ENCODE results near the gene PDLIM3.
A peak's percentile ranks its signal among the peaks of the same experiment; 100 is the strongest.
"Not testable (repeated sequence)": the region's sequence is repeated elsewhere in the genome, so short reads cannot be mapped to it uniquely, and the experiment has no call there.

PDLIM3 gene

DNA sequence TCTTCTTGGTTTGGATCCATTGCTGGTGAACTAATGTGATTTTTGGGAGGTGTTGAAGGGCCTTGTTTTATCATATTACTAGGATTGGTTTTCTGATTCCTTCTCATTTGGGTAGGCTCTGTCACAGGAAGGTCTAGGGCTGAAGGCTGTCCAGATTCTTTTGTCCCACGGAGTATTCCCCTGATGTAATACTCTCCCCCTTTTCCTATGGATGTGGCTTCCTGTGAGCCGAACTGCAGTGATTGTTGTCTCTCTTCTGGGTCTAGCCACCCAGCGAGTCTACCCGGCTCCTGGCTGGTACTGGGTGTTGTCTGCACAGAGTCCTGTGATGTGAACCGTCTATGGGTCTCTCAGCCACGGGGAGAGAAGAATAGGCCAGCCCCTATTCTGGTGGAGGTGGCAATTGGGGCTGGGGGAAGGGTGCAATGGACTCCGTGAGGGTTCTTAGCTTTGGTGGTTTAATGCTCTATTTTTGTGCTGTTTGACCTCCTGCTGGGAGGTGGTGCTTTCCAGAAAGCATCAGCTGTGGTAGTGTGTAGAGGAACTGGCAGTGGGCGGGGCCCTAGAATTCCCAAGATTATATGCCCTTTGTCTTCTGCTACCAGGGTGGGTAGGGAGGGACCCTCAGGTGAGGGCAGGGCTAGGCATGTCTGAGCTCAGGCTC lies 24.1 kb upstream of the PDLIM3 start:
- peak overlapping the region; percentile 43 for H3K27ac ChIP-seq
- peak; percentile 2 for DNase-seq (ENCODE audit: low read depth, low spot score)

DNA sequence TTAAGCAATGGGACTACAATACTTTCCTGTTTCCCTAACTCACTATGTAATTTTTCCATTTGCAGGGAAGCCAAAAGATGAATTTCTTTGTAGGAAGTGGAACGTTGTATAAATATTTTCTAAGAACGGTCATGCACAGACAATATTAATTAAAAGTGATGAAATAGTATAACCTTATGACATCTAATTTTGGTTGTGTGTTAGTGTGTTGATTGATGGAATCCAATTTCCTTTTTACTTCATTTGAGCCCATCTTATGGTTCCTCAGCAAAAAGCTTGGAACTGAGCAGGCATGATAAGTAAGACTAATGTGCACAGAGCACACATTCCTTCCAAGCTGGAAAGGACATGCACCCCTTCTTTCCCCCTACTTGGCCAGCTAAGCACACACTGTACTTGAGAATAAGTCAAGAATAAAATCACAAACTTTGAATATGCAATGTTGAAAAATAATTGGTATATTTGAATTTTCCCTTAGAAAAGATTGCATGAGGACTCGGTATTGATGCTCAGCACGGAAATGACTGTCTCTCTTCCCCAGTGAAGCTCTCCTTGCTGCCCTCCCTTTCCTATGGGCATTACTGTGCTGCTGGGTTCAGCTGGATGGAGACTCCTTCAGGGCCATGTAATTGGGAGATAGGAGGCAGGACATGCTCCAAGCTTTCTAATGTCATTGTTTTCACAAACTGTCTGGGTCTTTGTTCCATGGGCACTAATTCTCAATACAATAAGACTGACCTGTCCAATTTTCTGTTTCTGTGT lies 19.2 kb upstream of the PDLIM3 start:
- no peak for DNase-seq (ENCODE audit: low read depth, low spot score)
- no peak overlapping the region for H3K27ac ChIP-seq

DNA sequence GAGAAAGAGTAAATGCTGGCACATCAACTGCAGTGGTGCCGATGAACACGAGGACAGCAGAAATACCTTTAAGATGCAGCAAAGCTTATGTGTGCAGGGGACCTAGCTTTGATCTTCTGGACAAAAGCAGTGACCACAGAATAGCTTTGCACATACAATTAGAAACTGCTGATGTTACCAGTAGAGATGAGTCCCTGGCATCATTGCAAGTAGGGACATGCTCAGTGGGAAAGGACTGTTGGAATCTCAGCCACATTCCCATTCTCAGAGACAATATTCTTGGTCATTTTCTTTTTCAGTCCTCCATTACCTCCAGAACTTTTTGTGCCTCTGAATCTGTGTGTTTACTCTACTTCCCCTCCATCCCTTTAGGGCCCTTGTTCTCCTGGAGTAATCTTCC lies 16.9 kb upstream of the PDLIM3 start:
- DNase-seq (ENCODE audit: low read depth, low spot score): no peak

GRCh38 chr4:185550933-185551332 lies 15.6 kb upstream of the PDLIM3 start:
- H3K27ac ChIP-seq: no peak overlapping the region

More for the DNA sequence above, 16.9 kb upstream of the PDLIM3 start:
- H3K27ac ChIP-seq: no peak overlapping the region

GRCh38 chr4:185549095-185549639 lies 13.9 kb upstream of the PDLIM3 start:
- no peak for DNase-seq (ENCODE audit: low read depth, low spot score)
- H3K27ac ChIP-seq: no peak overlapping the region

More at GRCh38 chr4:185550933-185551332, 15.6 kb upstream of the PDLIM3 start:
- no peak for DNase-seq (ENCODE audit: low read depth, low spot score)

GRCh38 chr4:185548587-185548986 lies 13.3 kb upstream of the PDLIM3 start:
- H3K27ac ChIP-seq: no peak overlapping the region
- no peak for DNase-seq (ENCODE audit: low read depth, low spot score)

DNA sequence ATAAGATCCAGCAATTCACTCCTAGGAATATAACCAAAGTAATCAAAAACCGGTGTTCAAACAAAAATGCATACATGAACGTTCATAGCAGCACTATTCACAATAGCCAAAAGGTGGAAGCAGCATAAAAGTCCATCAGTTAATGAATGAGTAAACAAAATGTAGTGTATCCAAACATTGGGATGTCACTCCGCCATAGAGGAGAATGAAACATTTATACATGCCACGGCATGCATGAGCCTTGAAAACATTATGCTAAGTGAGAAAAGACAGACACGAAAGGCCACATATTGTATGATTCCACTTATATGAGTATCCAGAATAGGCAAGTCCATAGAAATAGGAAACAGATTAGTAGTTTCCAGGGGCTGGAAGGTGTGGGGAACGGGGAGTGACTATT lies 11.0 kb upstream of the PDLIM3 start:
- DNase-seq (ENCODE audit: low read depth, low spot score): no peak
- H3K27ac ChIP-seq: no peak overlapping the region

DNA sequence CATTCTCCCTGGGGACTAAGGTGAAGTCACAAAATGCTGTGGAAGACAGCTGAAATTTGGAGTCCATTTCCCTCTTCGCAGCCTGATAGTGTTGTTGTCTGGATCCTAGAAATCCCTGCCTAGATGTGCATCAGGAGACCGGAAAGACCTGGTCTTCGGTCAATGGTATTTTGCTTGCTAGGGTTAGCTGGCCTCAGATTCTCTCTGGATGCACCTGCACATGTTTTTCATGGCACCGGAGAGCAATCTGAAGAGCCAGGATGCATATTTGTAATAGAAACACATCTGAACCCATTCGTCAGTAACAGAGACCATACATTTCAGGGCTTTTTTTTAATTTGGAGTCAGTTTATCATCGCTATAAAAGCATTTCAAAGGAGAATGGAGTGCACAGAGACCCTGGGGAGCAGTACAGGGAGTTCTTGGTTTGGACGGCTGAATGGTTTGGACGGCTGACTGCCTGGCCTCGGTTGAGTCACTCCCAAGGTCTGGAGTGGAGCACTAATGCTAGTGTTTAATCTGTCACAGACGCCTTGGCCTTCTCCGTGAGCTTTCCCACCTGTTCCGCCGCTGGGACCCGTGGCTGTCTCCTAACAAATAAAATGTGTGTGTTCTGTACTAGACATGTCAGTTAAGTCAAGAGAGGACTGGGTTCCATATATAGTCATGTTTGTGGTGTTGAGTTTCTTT lies 7.5 kb upstream of the PDLIM3 start:
- H3K27ac ChIP-seq: no peak overlapping the region
- no peak for DNase-seq (ENCODE audit: low read depth, low spot score)

GRCh38 chr4:185541251-185541727 lies 6.0 kb upstream of the PDLIM3 start:
- no peak for DNase-seq (ENCODE audit: low read depth, low spot score)
- no peak overlapping the region for H3K27ac ChIP-seq

DNA sequence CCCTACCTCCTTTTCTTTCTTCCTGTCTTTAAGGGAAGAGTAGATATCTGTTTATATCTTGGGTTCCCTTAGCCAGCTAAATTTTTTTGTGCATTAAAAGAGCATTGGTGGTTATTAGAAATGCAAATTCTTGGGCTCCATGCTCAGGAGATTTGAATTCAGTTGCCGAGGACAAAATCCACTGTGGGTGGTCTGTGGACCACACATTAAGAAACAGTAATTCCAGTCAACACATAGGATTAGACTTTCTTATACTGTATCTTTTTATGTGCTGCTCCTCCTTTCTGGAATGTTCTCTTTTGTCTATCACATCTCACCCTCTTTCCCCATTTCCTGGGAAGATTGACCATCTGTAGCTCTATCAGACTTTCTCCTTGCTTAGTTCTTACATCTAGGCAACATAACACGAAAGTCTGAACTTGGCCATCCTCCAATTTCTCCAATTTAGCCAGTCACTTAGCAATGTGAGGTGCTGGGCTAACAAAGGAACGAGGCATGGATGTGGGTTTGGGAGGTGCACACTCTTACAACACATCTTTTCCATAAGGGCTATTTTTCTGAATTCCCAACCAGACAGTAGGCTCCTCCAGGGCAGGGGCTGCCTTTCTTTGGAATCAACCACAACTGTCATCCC lies 5.3 kb upstream of the PDLIM3 start:
- no peak overlapping the region for H3K27ac ChIP-seq

DNA sequence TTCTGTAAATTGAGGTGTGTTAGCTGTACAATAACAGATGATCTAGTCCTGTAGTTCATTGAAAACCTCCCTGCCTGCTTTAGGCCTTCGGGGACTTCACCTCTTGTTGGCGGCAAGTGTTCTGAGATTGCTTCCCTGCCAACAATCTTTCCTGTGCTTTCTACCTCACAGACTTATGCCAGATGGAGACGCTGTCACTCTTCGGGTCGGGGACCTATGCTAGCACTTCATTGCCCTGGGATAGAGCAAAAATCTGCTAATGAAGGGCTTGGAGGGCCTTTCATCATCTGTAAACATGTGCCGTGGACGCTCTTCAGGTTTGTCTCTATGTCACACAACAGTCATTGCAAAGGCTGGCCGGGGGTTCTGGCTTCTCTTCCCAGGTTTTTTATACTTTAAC lies 4.7 kb upstream of the PDLIM3 start:
- H3K27ac ChIP-seq: no peak overlapping the region
- DNase-seq (ENCODE audit: low read depth, low spot score): no peak

More for the DNA sequence above, 5.3 kb upstream of the PDLIM3 start:
- DNase-seq (ENCODE audit: low read depth, low spot score): no peak

GRCh38 chr4:185538806-185539205 lies 3.5 kb upstream of the PDLIM3 start:
- DNase-seq (ENCODE audit: low read depth, low spot score): no peak
- H3K27ac ChIP-seq: no peak overlapping the region

DNA sequence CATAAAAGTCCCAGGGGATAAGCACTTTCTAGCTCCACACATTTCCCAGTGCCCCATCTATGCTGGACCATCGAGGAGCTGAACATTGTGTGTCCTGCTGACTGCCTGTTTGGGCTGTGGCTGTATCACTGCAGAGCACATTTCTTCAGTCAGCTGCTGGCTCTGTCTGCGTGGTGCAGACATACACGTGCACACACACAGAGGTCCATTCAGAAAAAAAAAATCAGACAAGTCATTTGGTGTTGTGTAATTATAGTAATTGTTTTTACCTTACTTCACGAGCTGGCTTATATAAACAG lies 1.1 kb upstream of the PDLIM3 start:
- H3K27ac ChIP-seq: no peak overlapping the region
- DNase-seq (ENCODE audit: low read depth, low spot score): no peak

GRCh38 chr4:185535612-185536410 lies 504 bp upstream of the PDLIM3 start:
- no peak overlapping the region for H3K27ac ChIP-seq
- DNase-seq (ENCODE audit: low read depth, low spot score): no peak

DNA sequence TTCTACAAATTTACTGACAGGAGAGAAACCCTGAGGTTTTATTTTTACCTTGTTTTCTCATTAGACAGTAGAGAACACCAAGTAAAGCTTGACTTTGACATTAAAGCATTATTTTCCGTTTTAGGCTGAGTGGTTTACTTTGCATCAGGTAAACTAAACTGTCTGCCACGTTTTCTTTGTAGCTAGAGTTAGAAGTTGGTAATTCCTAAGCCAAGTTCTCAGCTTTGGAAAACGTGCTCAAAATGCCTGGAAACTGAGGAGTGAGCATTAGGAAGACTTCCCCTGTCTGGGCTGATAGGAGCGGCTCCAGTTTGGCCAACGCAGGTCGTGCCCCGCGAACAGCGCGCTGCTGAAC lies 819 bp downstream of the PDLIM3 start:
- DNase-seq (ENCODE audit: low read depth, low spot score): no peak
- H3K27ac ChIP-seq: no peak overlapping the region

DNA sequence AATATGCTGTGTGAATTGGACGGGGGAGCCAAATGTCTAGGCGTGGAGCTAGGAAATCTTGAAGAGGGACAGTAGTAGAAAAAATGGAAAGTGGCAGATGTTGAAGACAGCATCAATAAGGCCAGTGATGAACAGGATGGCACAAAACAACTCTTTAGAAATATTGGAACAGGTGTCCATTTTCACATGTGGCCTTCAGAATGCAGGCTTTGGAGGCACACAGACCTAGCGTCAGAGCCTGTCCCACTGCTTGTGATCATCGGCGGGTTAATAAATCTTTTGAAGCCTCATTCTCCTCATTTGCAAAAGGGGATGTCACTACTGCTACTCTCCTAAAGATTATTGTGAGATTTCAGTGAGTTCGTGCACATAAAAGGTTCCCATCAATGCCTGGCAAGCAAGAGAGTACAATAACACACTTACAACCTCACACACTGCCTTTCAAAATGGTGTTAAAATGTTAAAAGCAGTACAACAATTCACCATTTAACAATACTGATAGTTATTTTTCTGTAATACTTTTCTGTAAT lies 2.4 kb downstream of the PDLIM3 start:
- no peak for DNase-seq (ENCODE audit: low read depth, low spot score)
- no peak overlapping the region for H3K27ac ChIP-seq

GRCh38 chr4:185532293-185532692 lies 3.0 kb downstream of the PDLIM3 start:
- no peak for DNase-seq (ENCODE audit: low read depth, low spot score)
- no peak overlapping the region for H3K27ac ChIP-seq

- not testable (repeated sequence) for DNase-seq (ENCODE audit: low read depth, low spot score); H3K27ac ChIP-seq
These were observed 3.7 kb downstream of the PDLIM3 start for GRCh38 chr4:185531654-185532053.

DNA sequence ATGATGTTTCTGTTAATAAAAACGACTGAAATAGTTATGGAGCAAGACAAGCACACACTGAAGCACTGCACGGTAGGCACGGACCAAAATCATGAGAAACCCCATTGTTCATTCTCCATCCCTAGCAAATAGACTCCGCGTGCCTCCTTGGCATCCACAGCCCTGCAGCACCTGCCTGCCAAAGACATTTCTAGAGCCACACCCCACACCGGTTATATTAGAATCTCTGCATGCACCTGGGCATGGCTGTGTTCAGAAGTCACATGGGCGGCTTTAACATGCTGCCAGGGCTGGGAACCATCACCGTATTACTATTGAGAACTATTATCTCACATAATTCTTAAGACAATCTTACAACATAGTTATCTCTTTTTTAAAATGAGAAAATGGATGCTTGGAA lies 5.9 kb downstream of the PDLIM3 start:
- no peak overlapping the region for H3K27ac ChIP-seq
- DNase-seq (ENCODE audit: low read depth, low spot score): no peak

All from epithelial cell of prostate (primary cell).